IMR-90 (cell line): Measurements from ENCODE around the gene ELMO1. TPM values are rescaled to one million over a fixed set of nuclear protein-coding genes. Genes with fewer than 3 reads are reported as not detected.

Experiments used
- ATAC-seq: fragments of 200-7000 bp; cut with Tn5 transposase; 2 replicates; pipeline ENCODE4 v1.9.1; 2020; ENCODE audit warnings: low read depth, mild to moderate bottlenecking, moderate library complexity
- BruUV-seq: library from RNA; stranded (reverse); fragments of 400-500 nt; replicated peaks from 2 replicates; lab custom pipeline; 2021; lab: Mats Ljungman, UMichigan
- CTCF ChIA-PET: fragments of 300-600 bp; formaldehyde crosslinking; extraction: SDS; loops from one replicate; lab custom pipeline; 2021; ENCODE audit warnings: antibody characterized with exemption; lab: Yijun Ruan, JAX
- POLR2A ChIA-PET: fragments of 300-600 bp; sonication (Branson Sonifier 250); formaldehyde crosslinking; loops from one replicate; lab custom pipeline; 2022; ENCODE audit warnings: antibody characterized with exemption; ENCODE audit not compliant: unreplicated experiment; lab: Charles Lee
- DNase-seq: peaks from one replicate; pipeline ENCODE4 v3.0.0; 2013
- H2AFZ ChIP-seq: replicated peaks from 2 replicates; pipeline ENCODE3; 2013; ENCODE audit warnings: low read length, mild to moderate bottlenecking; ENCODE audit not compliant: poor library complexity
- H2AK5ac ChIP-seq: 2 replicates; pipeline ENCODE4 v1.6.1; 2013; ENCODE audit warnings: low read depth, low read length, inconsistent platforms
- H2AK9ac ChIP-seq: replicated peaks from 2 replicates; pipeline ENCODE3; 2013; ENCODE audit warnings: mild to moderate bottlenecking, low read depth, low read length, moderate library complexity; ENCODE audit not compliant: poor library complexity
- H2BK120ac ChIP-seq: 2 replicates; pipeline ENCODE4 v1.6.1; 2013; ENCODE audit warnings: low read depth, low read length, inconsistent platforms
- H2BK15ac ChIP-seq: 3 replicates; pipeline ENCODE4 v1.6.1; 2013; ENCODE audit warnings: low read depth, low read length, inconsistent platforms
- H2BK20ac ChIP-seq: 2 replicates; pipeline ENCODE4 v1.6.1; 2013; ENCODE audit warnings: low read depth, mild to moderate bottlenecking, inconsistent platforms, low read length, moderate library complexity
- H2BK5ac ChIP-seq: 2 replicates; pipeline ENCODE4 v1.6.1; 2013; ENCODE audit warnings: mild to moderate bottlenecking, low read depth, low read length, inconsistent platforms; ENCODE audit not compliant: poor library complexity, severe bottlenecking
- H3K14ac ChIP-seq: replicated peaks from 2 replicates; pipeline ENCODE4 v1.6.1; 2013; ENCODE audit warnings: low read depth, low read length, inconsistent platforms
- H3K18ac ChIP-seq: 2 replicates; pipeline ENCODE4 v1.6.1; 2013; ENCODE audit warnings: low read depth, low read length, control low read depth
- H3K23ac ChIP-seq: 2 replicates; pipeline ENCODE4 v1.6.1; 2013; ENCODE audit warnings: low read depth, low read length, inconsistent platforms
- H3K27ac ChIP-seq: 2 replicates; pipeline ENCODE4 v1.5.1; 2013; ENCODE audit warnings: mild to moderate bottlenecking, control low read depth, low read length; ENCODE audit not compliant: insufficient read depth
- H3K27me3 ChIP-seq: 2 replicates; pipeline ENCODE4 v1.6.1; 2013; ENCODE audit warnings: low read length; ENCODE audit not compliant: control insufficient read depth, insufficient read depth
- H3K36me3 ChIP-seq: 2 replicates; pipeline ENCODE4 v1.6.1; 2013; ENCODE audit warnings: low read length, mixed read lengths; ENCODE audit not compliant: control insufficient read depth, insufficient read depth
- H3K4ac ChIP-seq: 2 replicates; pipeline ENCODE4 v1.6.1; 2013; ENCODE audit warnings: low read depth, low read length, inconsistent platforms
- H3K4me1 ChIP-seq: 2 replicates; pipeline ENCODE4 v1.6.1; 2013; ENCODE audit warnings: low read length, mixed read lengths; ENCODE audit not compliant: control insufficient read depth, insufficient read depth
- H3K4me2 ChIP-seq: 2 replicates; pipeline ENCODE4 v1.6.1; 2013; ENCODE audit warnings: low read depth, mild to moderate bottlenecking, control low read depth, low read length, moderate library complexity
- H3K4me3 ChIP-seq: 2 replicates; pipeline ENCODE4 v1.5.1; 2013; ENCODE audit warnings: low read depth, mild to moderate bottlenecking, control low read depth, low read length, moderate library complexity; ENCODE audit not compliant: insufficient read depth
- H3K56ac ChIP-seq: 2 replicates; pipeline ENCODE4 v1.6.1; 2013; ENCODE audit warnings: low read length, inconsistent platforms; ENCODE audit not compliant: insufficient read depth; ENCODE audit errors: extremely low read depth
- H3K79me1 ChIP-seq, 2 experiments: 2 replicates each; pipeline ENCODE4 v1.6.1; 2013; ENCODE audit warnings: low read length in 2 of 2, inconsistent platforms in 1 of 2, low read depth in 1 of 2
- H3K9ac ChIP-seq: 2 replicates; pipeline ENCODE4 v1.6.1; 2013; ENCODE audit warnings: low read depth, low read length, control low read depth
- H3K9me1 ChIP-seq: 2 replicates; pipeline ENCODE4 v1.6.1; 2013; ENCODE audit warnings: low read length, inconsistent platforms; ENCODE audit not compliant: insufficient read depth
- H3K9me3 ChIP-seq: 2 replicates; pipeline ENCODE4 v1.6.1; 2013; ENCODE audit warnings: low read length; ENCODE audit not compliant: control insufficient read depth, insufficient read depth
- H4K20me1 ChIP-seq: 2 replicates; pipeline ENCODE4 v1.6.1; 2013; ENCODE audit warnings: low read length, inconsistent platforms; ENCODE audit not compliant: insufficient read depth
- H4K5ac ChIP-seq: 2 replicates; pipeline ENCODE4 v1.6.1; 2013; ENCODE audit warnings: mild to moderate bottlenecking, low read depth, low read length, control low read depth
- H4K8ac ChIP-seq, 2 experiments: 2 replicates each; pipeline ENCODE4 v1.6.1; 2013; ENCODE audit warnings: low read depth in 2 of 2, low read length in 2 of 2, control low read depth in 1 of 2, inconsistent platforms in 1 of 2
- H4K91ac ChIP-seq: 2 replicates; pipeline ENCODE4 v1.6.1; 2013; ENCODE audit warnings: low read depth, low read length, inconsistent platforms; ENCODE audit not compliant: insufficient read depth
- BHLHE40 ChIP-seq: fragments of 150-350 bp; IDR thresholded peaks from 2 replicates; pipeline ENCODE4 v1.6.1; 2016; ENCODE audit warnings: mild to moderate bottlenecking, low read depth, low read length
- CEBPB ChIP-seq: IDR thresholded peaks from 2 replicates; pipeline ENCODE4 v1.6.1; 2012; ENCODE audit warnings: low read depth, low read length, improper control_type of control experiment
- CHD1 ChIP-seq: IDR thresholded peaks from 2 replicates; pipeline ENCODE4 v1.6.1; 2012; ENCODE audit warnings: low read depth, low read length, improper control_type of control experiment
- CTCF ChIP-seq: conservative IDR thresholded peaks from 2 replicates; pipeline ENCODE4 v1.5.1; 2012; ENCODE audit warnings: mild to moderate bottlenecking, low read depth, low read length, improper control_type of control experiment
- ELK1 ChIP-seq: fragments of 150-350 bp; IDR thresholded peaks from 2 replicates; pipeline ENCODE4 v1.6.1; 2016; ENCODE audit warnings: low read depth, mild to moderate bottlenecking, low read length, moderate library complexity, borderline replicate concordance
- FOS ChIP-seq: fragments of 150-350 bp; IDR thresholded peaks from 2 replicates; pipeline ENCODE4 v1.6.1; 2016; ENCODE audit warnings: low read depth, low read length
- MAFK ChIP-seq: IDR thresholded peaks from 2 replicates; pipeline ENCODE4 v1.6.1; 2012; ENCODE audit warnings: low read depth, low read length, improper control_type of control experiment
- MAZ ChIP-seq: IDR thresholded peaks from 2 replicates; pipeline ENCODE4 v1.6.1; 2012; ENCODE audit warnings: low read depth, mild to moderate bottlenecking, low read length, improper control_type of control experiment, moderate library complexity, borderline replicate concordance
- MXI1 ChIP-seq: IDR thresholded peaks from 2 replicates; pipeline ENCODE4 v1.6.1; 2012; ENCODE audit warnings: low read depth, mild to moderate bottlenecking, low read length, moderate library complexity, borderline replicate concordance
- NFE2L2 ChIP-seq: fragments of 150-350 bp; IDR thresholded peaks from 2 replicates; pipeline ENCODE4 v1.6.1; 2016; ENCODE audit warnings: low read depth, mild to moderate bottlenecking, low read length
- POLR2A ChIP-seq: IDR thresholded peaks from 2 replicates; pipeline ENCODE4 v1.6.1; 2012; ENCODE audit warnings: mild to moderate bottlenecking, low read depth, low read length
- RAD21 ChIP-seq: IDR thresholded peaks from 2 replicates; pipeline ENCODE4 v1.6.1; 2012; ENCODE audit warnings: low read length, improper control_type of control experiment
- RCOR1 ChIP-seq: IDR thresholded peaks from 2 replicates; pipeline ENCODE4 v1.6.1; 2012; ENCODE audit warnings: mild to moderate bottlenecking, low read length, improper control_type of control experiment; ENCODE audit not compliant: insufficient replicate concordance
- RFX5 ChIP-seq: IDR thresholded peaks from 2 replicates; pipeline ENCODE4 v1.8.0; 2012; ENCODE audit warnings: low read depth, mild to moderate bottlenecking, low read length, moderate library complexity
- SMC3 ChIP-seq: fragments of 150-350 bp; IDR thresholded peaks from 2 replicates; pipeline ENCODE4 v1.6.1; 2016; ENCODE audit warnings: low read depth, mild to moderate bottlenecking, antibody characterized with exemption, low read length, moderate library complexity
- USF2 ChIP-seq: fragments of 150-350 bp; IDR thresholded peaks from 2 replicates; pipeline ENCODE4 v1.6.1; 2017; ENCODE audit warnings: mild to moderate bottlenecking, antibody characterized with exemption, low read length, low read depth
- WGBS, 2 experiments: methylation state at CpG; one replicate each; pipeline versions ENCODE4 v1.1.5 to v1.1.7; 2013; ENCODE audit warnings: missing lambda C conversion rate in 2 of 2; ENCODE audit not compliant: insufficient read length in 1 of 2; ENCODE audit errors: extremely low coverage in 2 of 2; 5-methylcytosine and 5-hydroxymethylcytosine counted together
- dilution Hi-C: fragments of 300-500 bp; cut with HindIII; formaldehyde crosslinking; loops from one replicate; pipeline ENCODE4 v1.14.3; 2018; ENCODE audit warnings: low sequenced_read_pairs; ENCODE audit not compliant: unreplicated experiment
- in situ Hi-C: fragments of 300-500 bp; cut with MboI; formaldehyde crosslinking; loops from 3 replicates; pipeline ENCODE4 v1.14.3; 2019; ENCODE audit warnings: low sequenced_read_pairs, inconsistent platforms, mixed read lengths
- intact Hi-C: fragments of 100-400 bp; cut with micrococcal nuclease; formaldehyde crosslinking; loops from 2 replicates; pipeline ENCODE4 v1.10.0; 2022
- polyA plus RNA-seq, 3 experiments: library from polyadenylated mRNA; depleted of rRNA; stranded (reverse); fragments of >200 nt; gene quantifications; 2 replicates each; pipeline ENCODE4 v1.2.3, GENCODE V29; 2012; ENCODE audit warnings: low replicate concordance in 1 of 3
- total RNA-seq: library from RNA; depleted of rRNA; stranded (reverse); fragments of >200 nt; gene quantifications from 2 replicates; pipeline ENCODE4 v1.2.3, GENCODE V29; 2012

The ELMO1 gene
- total and polyA plus RNA-seq, 2 of the 4 experiments (the other 2 are of a cell fraction): 0.03 TPM; not detected in 1

GRCh38 chr7:36920433-36920832 is 528.2 kb downstream of the ELMO1 start:
- Histone ChIP-seq H2BK15ac (no peak overlapping the region), H3K23ac (no peak overlapping the region), H3K79me1 (no peaks in the 10 kb centered on the region), H2AFZ (no peak overlapping the region), H2BK20ac (no peak overlapping the region), H3K9me3 (no peaks in the 10 kb centered on the region), H3K36me3 (no peaks in the 10 kb centered on the region), H3K56ac (no peak overlapping the region), H3K4ac (no peak overlapping the region), H3K9ac (no peak overlapping the region), H3K27me3 (no peaks in the 10 kb centered on the region), H3K4me2 (no peak overlapping the region), H4K5ac (no peak overlapping the region), H4K91ac (no peak overlapping the region), H3K9me1 (no peaks in the 10 kb centered on the region), H2BK120ac (no peak overlapping the region), H2AK5ac (no peak overlapping the region), H3K4me3 (no peak overlapping the region), H3K14ac (no peak overlapping the region), H4K8ac (no peak overlapping the region), H3K4me1 (no peaks in the 10 kb centered on the region), H2AK9ac (no peak overlapping the region), H3K27ac (no peak overlapping the region), H4K20me1 (no peaks in the 10 kb centered on the region), H3K18ac (no peak overlapping the region), H2BK5ac (no peak overlapping the region)
- no peak for ATAC-seq
- ChIA-PET POLR2A (no interaction called here), CTCF (no interaction called here)
- TF ChIP-seq POLR2A (no peak), CTCF (no peak), RCOR1 (no peak), ELK1 (no peak), SMC3 (no peak), MXI1 (no peak), NFE2L2 (no peak), MAZ (no peak), USF2 (no peak), BHLHE40 (no peak), RFX5 (no peak), MAFK (no peak), RAD21 (no peak), CEBPB (no peak), CHD1 (no peak), FOS (no peak)
- in situ Hi-C loops (no loop called here), intact Hi-C loops (no loop called here), dilution Hi-C loops (no loop called here)
- no CpG with 5 or more reads among the region's 1 CpG for WGBS, 2 experiments
- no peak for DNase-seq
- BruUV-seq: no TSS peak
